ENCODE data around the gene SCAMP2. TPM values are rescaled to one million over a fixed set of nuclear protein-coding genes. Genes with fewer than 3 reads are reported as not detected.
A peak's percentile ranks its signal among the peaks of the same experiment; 100 is the strongest.

Gene SCAMP2
- total and polyA plus RNA-seq, 2 of the 13 experiments (the other 11 are each of a cell fraction or from before 2014, with no cell fraction given): 34.8 to 121 TPM

DNA sequence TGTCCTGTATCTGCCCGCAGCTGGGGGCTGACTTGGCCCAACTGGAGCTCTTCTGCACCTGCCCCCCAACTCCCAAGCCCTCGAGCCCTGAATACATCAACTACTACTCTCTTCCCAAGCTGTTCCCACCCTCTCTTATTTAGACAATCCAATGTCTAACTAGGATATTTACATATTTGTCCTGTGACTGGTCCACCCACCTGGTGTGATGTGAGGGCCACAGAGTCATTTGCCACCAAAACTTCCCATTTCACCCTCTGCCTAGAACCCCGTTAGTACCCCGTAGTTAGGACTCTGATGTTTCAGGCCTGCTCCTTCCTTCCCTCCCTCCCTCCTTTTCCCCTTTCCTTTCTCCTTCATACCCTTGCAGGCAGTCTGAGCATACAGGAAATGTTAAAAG lies 40.3 kb downstream of the SCAMP2 start (continued):
- TF ChIP-seq ESRRA (CRISPR knock-in tag; IDR thresholded peaks at IDR 0.05; ENCODE audit: low read depth) (no peak), POLR2A (IDR thresholded peaks at IDR 0.05; ENCODE audit: insufficient read depth in 1 of 2, low read depth in 2 of 2, low read length in 2 of 2) (no peak)

DNA sequence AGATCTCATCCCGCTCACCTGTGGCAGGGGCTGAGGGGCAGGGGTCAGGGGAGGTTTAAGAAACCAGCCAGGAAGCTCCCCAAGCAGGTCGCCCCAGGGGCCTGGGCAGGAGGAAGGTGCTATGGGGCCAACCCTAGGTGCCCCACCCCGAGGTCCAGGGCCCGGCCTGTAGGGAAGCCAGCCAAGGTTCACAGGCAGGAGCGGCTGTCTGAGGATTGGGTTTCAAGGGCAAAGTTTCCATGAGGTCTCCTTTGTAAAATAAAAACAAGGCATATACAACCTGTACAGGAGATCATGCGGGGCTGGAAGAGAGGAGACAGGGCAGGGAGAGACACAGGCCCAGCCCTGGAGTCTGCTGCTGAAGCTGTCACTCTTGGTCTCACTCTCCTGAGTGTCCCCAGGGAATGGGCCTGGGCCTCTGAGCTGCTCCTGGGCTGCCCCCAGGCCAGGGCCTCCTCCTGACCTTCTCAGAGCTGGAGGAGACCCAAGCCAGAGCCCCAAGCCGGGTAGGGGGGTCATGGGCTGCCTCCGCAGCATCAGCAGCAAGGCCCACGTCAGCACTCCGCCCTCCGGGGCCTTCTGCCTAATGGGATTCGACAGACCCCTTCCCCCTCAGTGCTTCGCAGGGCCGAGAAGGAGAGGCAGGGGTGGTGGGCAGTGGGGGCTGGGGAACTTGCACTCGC lies 41.2 kb downstream of the SCAMP2 start:
- DNase-seq (ENCODE audit: low spot score) (no peak), ATAC-seq (peak; percentile 13; the same call in 2 of the 3 replicates), FAIRE-seq (no peak)
- ChIA-PET CTCF (ENCODE audit: low intra/inter-chr PET ratio, low total read pairs) (no interaction called here), POLR2A (no interaction called here)
- Histone ChIP-seq H3K27ac (ENCODE audit: extremely low read length, insufficient read depth, low read length) (no peak overlapping the region), H2AFZ (ENCODE audit: low read length) (no peak overlapping the region), H4K20me1 (ENCODE audit: insufficient read depth, low read length) (no peaks in the 10 kb centered on the region), H3K27me3 (ENCODE audit: control insufficient read depth in 1 of 2, insufficient read depth in 2 of 2, low read length in 2 of 2) (peaks cover 3 to 35% of the 10 kb centered on the region in 2 experiments; a peak in 3 of 5 replicates), H3K4me2 (ENCODE audit: low read depth, low read length) (peak overlapping the region; percentile 34; the same call in 1 of the 2 replicates), H3K4me1 (ENCODE audit: insufficient read depth, low read length) (peaks cover 30% of the 10 kb centered on the region), H3K9ac (ENCODE audit: insufficient read depth, low read depth, low read length) (no peak overlapping the region), H3K79me2 (ENCODE audit: insufficient read depth, low read length) (no peaks in the 10 kb centered on the region), H3K36me3 (replicated peaks in 1 of 2; ENCODE audit: control insufficient read depth in 1 of 2, insufficient read depth in 2 of 2, low read length in 2 of 2) (no peaks in the 10 kb centered on the region), H3K4me3 (replicated peaks in 1 of 3; ENCODE audit: insufficient read depth in 1 of 3, low read depth in 2 of 3, low read length in 3 of 3) (no peak overlapping the region; a peak in 1 of 6 replicates), H3K9me3 (ENCODE audit: low read length) (no peaks in the 10 kb centered on the region)
- intact Hi-C loops (cut with micrococcal nuclease; ENCODE audit: unreplicated experiment) (no loop called here), in situ Hi-C loops (cut with HindIII; ENCODE audit: extremely low pct_ligation_motif_present, low pct_unique_long_range_greater_than_20kb) (no loop called here)
- TF ChIP-seq, protein P1, sequence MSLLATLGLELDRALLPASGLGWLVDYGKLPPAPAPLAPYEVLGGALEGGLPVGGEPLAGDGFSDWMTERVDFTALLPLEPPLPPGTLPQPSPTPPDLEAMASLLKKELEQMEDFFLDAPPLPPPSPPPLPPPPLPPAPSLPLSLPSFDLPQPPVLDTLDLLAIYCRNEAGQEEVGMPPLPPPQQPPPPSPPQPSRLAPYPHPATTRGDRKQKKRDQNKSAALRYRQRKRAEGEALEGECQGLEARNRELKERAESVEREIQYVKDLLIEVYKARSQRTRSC (CRISPR knock-in tag; IDR thresholded peaks at IDR 0.05; ENCODE audit: low read depth): no peak
- peak; percentile 11; the same call in 1 of the 2 replicates for TF ChIP-seq HNF4A (CRISPR knock-in tag; IDR thresholded peaks at IDR 0.05)
- TF ChIP-seq, protein P2, sequence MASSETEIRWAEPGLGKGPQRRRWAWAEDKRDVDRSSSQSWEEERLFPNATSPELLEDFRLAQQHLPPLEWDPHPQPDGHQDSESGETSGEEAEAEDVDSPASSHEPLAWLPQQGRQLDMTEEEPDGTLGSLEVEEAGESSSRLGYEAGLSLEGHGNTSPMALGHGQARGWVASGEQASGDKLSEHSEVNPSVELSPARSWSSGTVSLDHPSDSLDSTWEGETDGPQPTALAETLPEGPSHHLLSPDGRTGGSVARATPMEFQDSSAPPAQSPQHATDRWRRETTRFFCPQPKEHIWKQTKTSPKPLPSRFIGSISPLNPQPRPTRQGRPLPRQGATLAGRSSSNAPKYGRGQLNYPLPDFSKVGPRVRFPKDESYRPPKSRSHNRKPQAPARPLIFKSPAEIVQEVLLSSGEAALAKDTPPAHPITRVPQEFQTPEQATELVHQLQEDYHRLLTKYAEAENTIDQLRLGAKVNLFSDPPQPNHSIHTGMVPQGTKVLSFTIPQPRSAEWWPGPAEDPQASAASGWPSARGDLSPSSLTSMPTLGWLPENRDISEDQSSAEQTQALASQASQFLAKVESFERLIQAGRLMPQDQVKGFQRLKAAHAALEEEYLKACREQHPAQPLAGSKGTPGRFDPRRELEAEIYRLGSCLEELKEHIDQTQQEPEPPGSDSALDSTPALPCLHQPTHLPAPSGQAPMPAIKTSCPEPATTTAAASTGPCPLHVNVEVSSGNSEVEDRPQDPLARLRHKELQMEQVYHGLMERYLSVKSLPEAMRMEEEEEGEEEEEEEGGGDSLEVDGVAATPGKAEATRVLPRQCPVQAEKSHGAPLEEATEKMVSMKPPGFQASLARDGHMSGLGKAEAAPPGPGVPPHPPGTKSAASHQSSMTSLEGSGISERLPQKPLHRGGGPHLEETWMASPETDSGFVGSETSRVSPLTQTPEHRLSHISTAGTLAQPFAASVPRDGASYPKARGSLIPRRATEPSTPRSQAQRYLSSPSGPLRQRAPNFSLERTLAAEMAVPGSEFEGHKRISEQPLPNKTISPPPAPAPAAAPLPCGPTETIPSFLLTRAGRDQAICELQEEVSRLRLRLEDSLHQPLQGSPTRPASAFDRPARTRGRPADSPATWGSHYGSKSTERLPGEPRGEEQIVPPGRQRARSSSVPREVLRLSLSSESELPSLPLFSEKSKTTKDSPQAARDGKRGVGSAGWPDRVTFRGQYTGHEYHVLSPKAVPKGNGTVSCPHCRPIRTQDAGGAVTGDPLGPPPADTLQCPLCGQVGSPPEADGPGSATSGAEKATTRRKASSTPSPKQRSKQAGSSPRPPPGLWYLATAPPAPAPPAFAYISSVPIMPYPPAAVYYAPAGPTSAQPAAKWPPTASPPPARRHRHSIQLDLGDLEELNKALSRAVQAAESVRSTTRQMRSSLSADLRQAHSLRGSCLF (CRISPR knock-in tag; IDR thresholded peaks at IDR 0.05; ENCODE audit: borderline replicate concordance): no peak
- no peak for TF ChIP-seq SNRNP70 (IDR thresholded peaks at IDR 0.05; ENCODE audit: low read depth, low read length)
- 0 out of 2 replicates have a peak, but pooled peaks have one; percentile 16 for TF ChIP-seq ZNF687 (CRISPR knock-in tag; IDR thresholded peaks at IDR 0.05)
- no peak for TF ChIP-seq NRL (CRISPR knock-in tag; IDR thresholded peaks at IDR 0.05; ENCODE audit: borderline replicate concordance)
- TF ChIP-seq ATF7-NPFF (CRISPR knock-in tag; IDR thresholded peaks at IDR 0.05; ENCODE audit: low read depth): no peak
- no peak for TF ChIP-seq NFYB (CRISPR knock-in tag; IDR thresholded peaks at IDR 0.05)
- WGBS (ENCODE audit: low lambda C conversion rate): 22% methylated on average over 12 of the region's 15 CpGs
- BruUV-seq (replicated peaks): no TSS peak

Measured in HepG2 (cell line).